Endometrial microvascular endothelial cells (primary cell): ENCODE measurements around the gene COA8. TPM values are rescaled to one million over a fixed set of nuclear protein-coding genes. Genes with fewer than 3 reads are reported as not detected.

Experiments
- in situ Hi-C: cut with HindIII; loops from 2 replicates; pipeline ENCODE4 v1.10.0; 2017; ENCODE audit warnings: low sequenced_read_pairs, low pct_unique_long_range_greater_than_20kb; ENCODE audit errors: inconsistent ontology term
- total RNA-seq: library from RNA; depleted of rRNA; stranded (reverse); fragments of >200 nt; gene quantifications from one replicate; pipeline ENCODE4 v1.2.3, GENCODE V29; 2015; ENCODE audit errors: inconsistent ontology term

COA8 gene
- total RNA-seq, 1 donor from 2014 or later = 28.1 TPM

DNA sequence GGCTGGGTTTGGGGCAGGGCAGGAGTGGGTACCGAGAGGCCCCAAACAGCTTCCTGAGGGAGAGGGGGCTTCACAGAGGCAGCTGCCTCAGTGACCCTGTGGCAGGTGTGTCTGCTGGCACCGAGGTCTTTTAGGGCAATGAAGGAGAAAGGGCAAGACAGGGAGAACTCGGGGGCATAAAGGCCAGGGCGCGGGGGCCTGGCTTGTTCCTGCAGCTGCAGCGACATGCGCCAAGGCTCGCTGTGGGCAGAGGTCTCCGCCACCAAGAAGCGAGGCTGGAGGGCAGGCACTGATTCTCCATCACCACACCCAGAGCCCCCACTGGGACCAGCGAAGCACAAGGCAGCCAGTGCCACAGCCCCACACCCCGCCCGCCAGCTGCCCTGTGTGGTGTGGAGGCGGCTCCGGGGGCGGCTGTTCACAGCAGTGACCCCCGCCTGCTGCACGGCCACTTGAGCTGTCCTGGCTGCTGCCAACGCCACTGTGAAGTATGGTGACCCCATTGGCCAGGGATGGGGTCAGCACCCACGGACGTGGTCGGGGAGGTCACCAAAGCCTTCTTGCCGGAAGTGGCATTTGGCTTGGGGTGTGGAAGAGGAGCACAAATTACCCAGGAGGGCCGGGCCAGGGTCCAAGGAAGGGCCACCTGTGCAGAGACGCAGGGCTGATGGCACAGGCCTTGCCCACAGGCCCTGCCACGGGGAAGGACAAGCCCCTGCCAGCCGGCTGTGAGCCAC is 16.7 kb upstream of the COA8 start:
- in situ Hi-C loops = no loop called here

GRCh38 chr14:103546652-103547454 is 15.9 kb upstream of the COA8 start:
- in situ Hi-C loops = no loop called here

GRCh38 chr14:103547455-103547940 is 15.3 kb upstream of the COA8 start:
- in situ Hi-C loops = no loop called here

GRCh38 chr14:103547941-103548462 is 14.8 kb upstream of the COA8 start:
- in situ Hi-C loops = no loop called here

- in situ Hi-C loops = no loop called here
These were observed 14.1 kb upstream of the COA8 start for GRCh38 chr14:103548463-103549351.

- in situ Hi-C loops = no loop called here
These were observed 13.1 kb upstream of the COA8 start for GRCh38 chr14:103549361-103550311.

DNA sequence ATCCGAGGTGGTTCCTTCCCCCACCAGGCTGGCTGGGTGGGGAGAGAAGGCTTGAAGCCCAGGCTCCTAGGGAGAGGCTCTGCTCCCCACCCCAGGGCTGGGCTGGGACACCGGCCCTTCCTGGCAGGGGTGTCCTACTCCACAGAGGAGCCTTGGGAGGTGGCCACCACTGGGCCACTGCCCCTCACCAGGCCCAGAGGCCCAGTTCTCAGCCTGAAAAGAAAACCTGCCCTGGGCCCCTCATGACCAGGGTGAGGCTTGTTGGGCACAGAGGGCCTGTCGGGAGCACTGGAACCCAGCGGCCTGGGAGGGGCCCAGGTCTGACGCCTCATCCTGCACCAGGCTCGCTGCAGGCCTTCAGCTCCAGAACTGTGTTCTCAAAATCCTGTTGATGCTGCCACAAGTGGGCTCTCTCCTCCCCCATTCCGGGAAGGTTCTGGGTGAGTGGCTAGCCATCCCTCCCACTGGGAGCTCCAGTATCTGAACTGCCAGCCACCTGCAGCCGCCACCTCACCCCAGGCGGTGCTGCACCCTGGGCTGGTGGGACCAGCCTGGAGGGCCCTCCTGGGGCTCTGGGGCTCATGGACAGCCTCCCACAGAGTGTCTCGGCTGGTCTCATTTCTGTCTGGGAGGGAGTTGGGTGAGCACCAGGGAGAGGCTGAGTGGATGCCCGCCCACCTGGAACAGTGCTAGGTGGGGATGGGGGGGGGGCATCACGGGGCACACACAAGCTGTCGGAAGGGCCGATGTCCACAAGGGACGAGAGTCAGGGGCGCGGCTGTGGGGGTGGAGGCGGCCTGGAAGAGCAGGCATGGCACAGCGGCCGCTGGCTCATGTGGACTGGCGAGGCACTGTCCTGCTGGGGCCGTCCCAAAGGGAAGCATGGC is 12.1 kb upstream of the COA8 start:
- in situ Hi-C loops = no loop called here

- in situ Hi-C loops = no loop called here
These were observed 11.4 kb upstream of the COA8 start for GRCh38 chr14:103551338-103551762.

DNA sequence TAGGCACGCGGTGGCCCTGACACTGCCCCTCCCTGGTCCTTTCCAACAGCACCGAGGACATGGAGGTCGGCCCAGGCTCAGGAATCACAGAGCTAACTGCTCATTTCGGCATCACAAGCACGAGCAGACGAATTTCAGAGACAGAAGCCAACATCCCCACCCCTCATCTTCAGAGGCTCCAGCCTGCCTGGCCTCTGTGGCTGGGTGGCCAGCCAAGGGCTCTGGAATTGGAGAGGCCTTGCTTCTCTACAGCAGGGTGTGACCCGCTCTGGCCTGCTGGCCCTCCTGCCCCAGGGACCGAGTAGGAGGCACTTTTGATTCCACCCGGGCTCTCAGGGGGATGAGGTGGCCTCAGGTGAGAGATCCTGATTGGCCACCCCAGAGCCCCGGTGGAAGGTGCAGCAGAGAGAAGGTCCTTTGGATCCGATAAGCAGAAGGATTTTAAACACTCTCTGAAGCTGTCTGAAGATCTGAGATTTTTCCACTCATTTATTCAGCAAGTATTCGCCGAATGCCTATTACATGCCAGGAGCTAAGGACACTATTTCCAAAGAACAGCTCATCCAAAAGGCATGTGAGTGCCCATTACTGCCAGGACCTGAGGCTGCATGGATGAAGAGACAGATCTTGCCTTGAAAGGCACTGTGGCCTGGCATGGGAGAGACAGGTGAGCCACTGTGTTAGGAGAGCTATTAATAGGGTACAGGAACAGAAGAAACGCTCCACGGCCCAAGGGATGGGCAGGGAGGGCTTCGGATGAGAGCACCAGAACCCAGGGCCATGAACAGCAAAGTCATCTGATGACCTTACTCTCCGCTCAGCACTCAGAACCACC is 10.5 kb upstream of the COA8 start:
- in situ Hi-C loops = no loop called here

- in situ Hi-C loops = no loop called here
These were observed 9.9 kb upstream of the COA8 start for GRCh38 chr14:103552846-103553210.

DNA sequence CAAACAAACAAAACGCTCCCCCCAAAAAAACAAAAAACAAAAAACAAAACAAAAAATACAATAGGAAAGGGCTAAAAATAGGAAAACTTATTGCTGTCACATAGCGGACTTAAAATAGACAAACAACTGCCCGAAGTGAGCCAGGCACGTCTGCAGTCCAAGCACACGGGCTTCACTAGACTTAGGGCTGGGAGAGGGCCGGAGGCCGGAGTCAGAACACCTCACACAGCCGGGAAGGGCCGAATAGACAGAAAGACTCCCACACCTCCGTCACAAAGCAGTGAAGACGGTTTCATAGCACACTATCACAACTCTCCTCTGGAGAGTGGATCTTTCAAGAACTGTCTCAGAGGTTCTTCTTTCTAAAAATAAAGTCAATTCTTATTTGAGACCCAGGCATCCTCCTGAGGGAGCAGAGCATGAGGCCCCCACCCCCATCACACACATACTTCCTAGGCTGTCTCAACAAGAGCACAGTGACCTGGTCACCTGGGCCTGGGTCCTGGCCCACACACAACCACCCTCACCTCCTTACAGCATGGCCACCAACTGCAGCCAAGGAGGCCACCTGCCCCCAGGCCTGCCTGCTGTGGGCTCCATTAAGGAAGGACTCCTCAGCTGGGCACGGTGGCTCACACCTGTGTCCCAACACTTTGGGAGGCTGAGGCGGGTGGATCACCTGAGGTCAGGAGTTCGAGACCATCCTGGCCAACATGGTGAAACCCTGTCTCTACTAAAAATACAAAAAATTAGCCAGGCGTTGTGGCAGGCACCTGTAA is 7.0 kb upstream of the COA8 start:
- in situ Hi-C loops = no loop called here

- in situ Hi-C loops = no loop called here
These were observed 5.6 kb upstream of the COA8 start for GRCh38 chr14:103556946-103557758.

DNA sequence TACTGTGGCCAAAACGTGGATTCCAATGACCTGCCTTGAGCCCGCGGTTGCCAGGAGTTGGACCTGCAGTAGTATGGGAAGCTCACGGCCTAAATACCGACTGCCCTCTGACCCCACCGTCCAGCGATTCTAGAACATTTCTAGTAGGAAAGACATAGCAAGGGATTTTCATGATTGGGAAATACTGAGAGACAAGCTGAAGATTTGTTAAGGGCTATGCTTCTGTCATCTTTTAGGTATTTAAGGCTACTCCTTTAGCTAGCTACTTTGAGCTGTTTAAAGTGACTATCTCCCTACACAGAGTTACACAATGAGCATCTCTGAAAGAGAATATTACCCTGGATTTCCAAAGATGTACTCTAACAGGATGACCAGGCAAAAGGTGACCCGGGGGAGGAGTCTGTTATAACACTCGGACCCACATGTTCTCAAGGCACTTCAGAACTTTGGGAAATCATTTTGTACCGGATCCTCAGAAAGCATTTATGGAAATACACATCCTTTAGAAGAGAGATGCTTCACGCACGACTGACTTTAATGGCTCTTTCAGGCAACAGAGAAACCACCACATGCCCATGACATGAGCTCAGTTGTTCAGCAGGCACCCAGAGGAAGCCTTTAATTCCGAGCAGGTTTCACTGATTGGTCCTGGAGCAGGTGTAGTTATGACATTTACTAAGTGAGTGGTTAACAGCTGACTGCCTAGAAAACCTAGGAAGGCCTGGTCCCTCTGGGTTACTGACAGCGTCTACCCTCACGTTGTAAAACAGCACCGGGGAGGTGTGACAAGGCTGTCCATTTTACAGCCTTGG is 4.5 kb upstream of the COA8 start:
- in situ Hi-C loops = no loop called here

DNA sequence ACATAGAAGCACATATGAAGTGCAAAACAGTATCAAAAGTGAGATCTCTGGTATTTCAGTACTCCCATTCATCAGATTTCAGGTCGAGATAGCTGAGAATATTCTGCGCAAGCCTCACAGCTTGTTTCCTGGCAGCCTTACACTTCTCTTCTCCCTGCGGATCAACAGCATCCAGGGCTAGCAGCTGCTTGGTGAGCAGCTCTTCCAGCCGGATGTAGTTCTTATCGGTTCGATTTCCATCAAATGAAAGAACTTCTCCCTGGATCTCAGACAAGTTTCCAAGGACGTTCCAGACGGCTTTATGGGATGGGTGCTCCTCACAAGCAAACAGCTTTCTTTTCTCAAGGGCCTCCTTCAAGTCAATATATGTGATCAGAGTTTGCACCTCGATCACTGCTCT is 3.0 kb upstream of the COA8 start:
- in situ Hi-C loops = no loop called here
